Activated naive CD4-positive, alpha-beta T cell treated with anti-CD3 and anti-CD28 coated beads, Interleukin-2, amount 10 ng/mL, durations not matched to agents 7 days and 5 days (primary cell): Measurements from ENCODE around the gene TMEM51.

Source experiments
- CTCF ChIA-PET: fragments of 350-600 bp; sonication (Branson Sonifier 250); formaldehyde crosslinking; loops from one replicate; lab custom pipeline; 2021; ENCODE audit warnings: antibody characterized with exemption; lab: Charles Lee
- DNase-seq: peaks from one replicate; pipeline ENCODE4 v3.0.0-alpha.2; 2020
- H3K27ac Mint-ChIP-seq: one replicate; pipeline ENCODE4 v1.8.0; 2021; ENCODE audit warnings: mild to moderate bottlenecking, moderate library complexity, mixed read lengths
- H3K27me3 Mint-ChIP-seq: one replicate; pipeline ENCODE4 v1.8.0; 2021; ENCODE audit warnings: mild to moderate bottlenecking, mixed read lengths
- H3K36me3 Mint-ChIP-seq: one replicate; pipeline ENCODE4 v1.8.0; 2021; ENCODE audit warnings: mixed read lengths
- H3K4me1 Mint-ChIP-seq: one replicate; pipeline ENCODE4 v1.8.0; 2021; ENCODE audit warnings: mixed read lengths
- H3K4me3 Mint-ChIP-seq: one replicate; pipeline ENCODE4 v1.8.0; 2021; ENCODE audit warnings: mild to moderate bottlenecking, moderate library complexity, mixed read lengths
- H3K9me3 Mint-ChIP-seq: one replicate; pipeline ENCODE4 v1.8.0; 2021; ENCODE audit warnings: mixed read lengths

Gene TMEM51

GRCh38 chr1:15261155-15262002, 107.8 kb downstream of the TMEM51 start:
- H3K4me1 Mint-ChIP-seq: peaks cover 19% of the 10 kb centered on the region
- CTCF ChIA-PET: interaction anchor here (1.1 to 2.0 kb wide), 4 partner anchors 10 to 133 kb away, joined by 3 to 7 read pairs (median 4); partner anchors contain the start of gene TMEM51
- peak overlapping the region; percentile 0 for H3K4me3 Mint-ChIP-seq
- peak; percentile 28 for DNase-seq
- peaks cover 72% of the 10 kb centered on the region for H3K27me3 Mint-ChIP-seq
- H3K36me3 Mint-ChIP-seq: no peaks in the 10 kb centered on the region
- peaks cover 6% of the 10 kb centered on the region for H3K9me3 Mint-ChIP-seq
- H3K27ac Mint-ChIP-seq: no peak overlapping the region

GRCh38 chr1:15262003-15262377, 108.4 kb downstream of the TMEM51 start:
- CTCF ChIA-PET: interaction anchor here (1.1 to 2.0 kb wide), 3 partner anchors 10 to 108 kb away, joined by 3 to 7 read pairs (median 4); partner anchors contain the start of gene TMEM51
- Mint-ChIP-seq H3K36me3 (no peaks in the 10 kb centered on the region), H3K27ac (no peak overlapping the region), H3K4me1 (peaks cover 19% of the 10 kb centered on the region), H3K9me3 (peaks cover 6% of the 10 kb centered on the region), H3K27me3 (peaks cover 66% of the 10 kb centered on the region), H3K4me3 (no peak overlapping the region)
- no peak for DNase-seq

GRCh38 chr1:15262706-15263105, 109.2 kb downstream of the TMEM51 start:
- Mint-ChIP-seq H3K4me3 (no peak overlapping the region), H3K27me3 (peaks cover 59% of the 10 kb centered on the region), H3K4me1 (peaks cover 19% of the 10 kb centered on the region), H3K36me3 (no peaks in the 10 kb centered on the region), H3K27ac (no peak overlapping the region), H3K9me3 (peaks cover 6% of the 10 kb centered on the region)
- DNase-seq: no peak
- CTCF ChIA-PET: interaction anchor here (0.9 to 2.0 kb wide), 2 partner anchors 9 to 135 kb away, joined by 4 to 7 read pairs; no protein-coding TSS in a partner anchor

- CTCF ChIA-PET: no interaction called here
- Mint-ChIP-seq H3K27me3 (peaks cover 53% of the 10 kb centered on the region), H3K36me3 (no peaks in the 10 kb centered on the region), H3K9me3 (peaks cover 6% of the 10 kb centered on the region), H3K27ac (no peak overlapping the region), H3K4me1 (peaks cover 19% of the 10 kb centered on the region), H3K4me3 (no peak overlapping the region)
- no peak for DNase-seq
These were observed 111.2 kb downstream of the TMEM51 start for GRCh38 chr1:15264769-15265168.
